SK-N-SH (cell line): ENCODE measurements around the gene SEC62. TPM values are rescaled to one million over a fixed set of nuclear protein-coding genes. Genes with fewer than 3 reads are reported as not detected.

Experiments
- polyA plus RNA-seq, 3 experiments: library from polyadenylated mRNA; depleted of rRNA; stranded (reverse); fragments of >200 nt; gene quantifications; 2 replicates each; pipeline ENCODE4 v1.2.3, GENCODE V29; 2012

Gene SEC62
- polyA plus RNA-seq, 1 of the 3 experiments (the other 2 are of a cell fraction) = 15.0 TPM

Other genes starting within 250 kb of the SEC62 start
- gene TERC, start 201.7 kb upstream of the SEC62 start, polyA plus RNA-seq (2012; rRNA removed) = 0.32 and 0.64 TPM in 2 replicates
- gene ACTRT3, start 197.2 kb upstream of the SEC62 start, polyA plus RNA-seq (2012; rRNA removed) = 1.2 and 1.6 TPM in 2 replicates
- 9.7 and 11.2 TPM in 2 replicates for gene MYNN, start 193.4 kb upstream of the SEC62 start, polyA plus RNA-seq (2012; rRNA removed)
- gene LRRIQ4, start 153.9 kb upstream of the SEC62 start, polyA plus RNA-seq (2012; rRNA removed) = not detected in 2 replicates
- gene LRRC34, start 153.9 kb upstream of the SEC62 start, polyA plus RNA-seq (2012; rRNA removed) = 1.6 and 2.6 TPM in 2 replicates
- not detected in 2 replicates for gene LRRC31, start 96.9 kb upstream of the SEC62 start, polyA plus RNA-seq (2012; rRNA removed)
- not detected in 2 replicates for gene SAMD7, start 55.2 kb upstream of the SEC62 start, polyA plus RNA-seq (2012; rRNA removed)
- gene GPR160, start 71.2 kb downstream of the SEC62 start, polyA plus RNA-seq (2012; rRNA removed) = 0.31 and 0.41 TPM in 2 replicates
- 9.2 and 12.5 TPM in 2 replicates for gene PHC3, start 214.9 kb downstream of the SEC62 start, polyA plus RNA-seq (2012; rRNA removed)